K562 (cell line): ENCODE data around the gene SOX8.

ENCODE experiments used
- EZH2 ChIP-seq: IDR thresholded peaks from 2 replicates; pipeline ENCODE4 v1.6.1; 2012; ENCODE audit warnings: low read depth, mild to moderate bottlenecking, inconsistent platforms, low read length, borderline replicate concordance
- NFE2L1 ChIP-seq: fragments of 450-650 bp; IDR thresholded peaks from 2 replicates; pipeline ENCODE4 v1.6.1; 2016; ENCODE audit warnings: missing genetic modification characterization, low read depth, mild to moderate bottlenecking, missing compliant biosample characterization, moderate library complexity, borderline replicate concordance
- PHF8 ChIP-seq: fragments of 200-600 bp; sonication (generic); IDR thresholded peaks from 2 replicates; pipeline ENCODE4 v1.6.1; 2012; ENCODE audit warnings: mixed run types, mild to moderate bottlenecking, inconsistent platforms, low read length, moderate library complexity, borderline replicate concordance
- RBM17 ChIP-seq: fragments of 200-400 bp; formaldehyde crosslinking; IDR thresholded peaks from 2 replicates; pipeline ENCODE4 v1.6.1; 2017; ENCODE audit warnings: low read depth, mild to moderate bottlenecking, low read length, borderline replicate concordance
- REST ChIP-seq, 2 experiments: fragments of 450-650 bp; formaldehyde crosslinking in 1 of 2; IDR thresholded peaks; 2 replicates each; pipeline versions ENCODE4 v1.4.0 to v1.6.1; 2014 to 2020; ENCODE audit warnings: mild to moderate bottlenecking in 2 of 2, borderline replicate concordance in 1 of 2, low read depth in 1 of 2
- SMAD3 ChIP-seq: fragments of 450-650 bp; formaldehyde crosslinking; conservative IDR thresholded peaks from 2 replicates; pipeline ENCODE4 v1.4.0; 2020; ENCODE audit warnings: mild to moderate bottlenecking
- SREBF1 ChIP-seq: fragments of 150-350 bp; IDR thresholded peaks from 2 replicates; pipeline ENCODE4 v1.6.1; 2014; ENCODE audit warnings: antibody characterized with exemption, low read depth, low read length, borderline replicate concordance
- TAF1 ChIP-seq: IDR thresholded peaks from 2 replicates; pipeline ENCODE4 v1.6.1; 2011; ENCODE audit warnings: mild to moderate bottlenecking, low read length, moderate library complexity; ENCODE audit not compliant: insufficient read depth, control insufficient read depth, severe bottlenecking; ENCODE audit errors: extremely low read depth
- ZNF239 ChIP-seq: fragments of 250-450 bp; sonication (Bioruptor Pico); IDR thresholded peaks from 2 replicates; pipeline ENCODE4 v1.4.0; 2020; ENCODE audit warnings: mild to moderate bottlenecking
- TF ChIP-seq, protein P1 (sequence below), 3 experiments: IDR thresholded peaks in 2 of 3; conservative IDR thresholded peaks in 1 of 3; 2 replicates each; pipeline ENCODE4 v1.5.1; 2011 to 2012; ENCODE audit warnings: low read length in 3 of 3, mild to moderate bottlenecking in 3 of 3, control low read depth in 2 of 3, improper control_type of control experiment in 1 of 3, inconsistent platforms in 1 of 3, low read depth in 1 of 3, mixed read lengths in 1 of 3, moderate library complexity in 1 of 3; ENCODE audit not compliant: insufficient read depth in 2 of 3

DNA sequence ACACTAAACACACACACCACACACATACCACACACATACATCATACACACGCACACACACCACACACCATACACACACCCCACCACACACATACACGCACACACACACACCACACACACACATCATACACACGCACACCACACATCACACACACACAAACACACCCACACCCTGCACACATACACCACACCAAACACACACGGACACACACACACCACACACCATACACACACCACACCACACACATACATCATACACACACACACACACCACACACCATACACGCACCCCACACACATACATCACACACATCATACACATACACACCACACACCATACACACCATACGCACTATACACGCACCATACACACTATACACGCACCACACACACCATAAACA, 3.7 kb upstream of the SOX8 start:
- TF ChIP-seq SMAD3 (CRISPR knock-in tag), result no peak
- TF ChIP-seq, protein P1, sequence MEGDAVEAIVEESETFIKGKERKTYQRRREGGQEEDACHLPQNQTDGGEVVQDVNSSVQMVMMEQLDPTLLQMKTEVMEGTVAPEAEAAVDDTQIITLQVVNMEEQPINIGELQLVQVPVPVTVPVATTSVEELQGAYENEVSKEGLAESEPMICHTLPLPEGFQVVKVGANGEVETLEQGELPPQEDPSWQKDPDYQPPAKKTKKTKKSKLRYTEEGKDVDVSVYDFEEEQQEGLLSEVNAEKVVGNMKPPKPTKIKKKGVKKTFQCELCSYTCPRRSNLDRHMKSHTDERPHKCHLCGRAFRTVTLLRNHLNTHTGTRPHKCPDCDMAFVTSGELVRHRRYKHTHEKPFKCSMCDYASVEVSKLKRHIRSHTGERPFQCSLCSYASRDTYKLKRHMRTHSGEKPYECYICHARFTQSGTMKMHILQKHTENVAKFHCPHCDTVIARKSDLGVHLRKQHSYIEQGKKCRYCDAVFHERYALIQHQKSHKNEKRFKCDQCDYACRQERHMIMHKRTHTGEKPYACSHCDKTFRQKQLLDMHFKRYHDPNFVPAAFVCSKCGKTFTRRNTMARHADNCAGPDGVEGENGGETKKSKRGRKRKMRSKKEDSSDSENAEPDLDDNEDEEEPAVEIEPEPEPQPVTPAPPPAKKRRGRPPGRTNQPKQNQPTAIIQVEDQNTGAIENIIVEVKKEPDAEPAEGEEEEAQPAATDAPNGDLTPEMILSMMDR (IDR thresholded peaks at IDR 0.05 in 2 of 3, conservative IDR thresholded peaks at IDR 0.05 in 1 of 3; ENCODE audit: insufficient read depth in 2 of 3, low read depth in 1 of 3, low read length in 3 of 3), result no peak
- TF ChIP-seq RBM17, result no peak
- no peak for TF ChIP-seq TAF1
- TF ChIP-seq ZNF239 (CRISPR knock-in tag), result no peak
- no peak for TF ChIP-seq SREBF1
- no peak for TF ChIP-seq EZH2
- TF ChIP-seq PHF8, result no peak
- no peak for TF ChIP-seq REST (IDR thresholded peaks at IDR 0.05; ENCODE audit: borderline replicate concordance)
- TF ChIP-seq REST (CRISPR knock-in tag; IDR thresholded peaks at IDR 0.05; ENCODE audit: low read depth), result no peak
- TF ChIP-seq NFE2L1 (tag), result no peak
